Activated naive CD4-positive, alpha-beta T cell treated with anti-CD3 and anti-CD28 coated beads, Interleukin-2, amount 50 U/mL, for 72 hours (primary cell): ENCODE data around the gene PNMA6A. TPM values are rescaled to one million over a fixed set of nuclear protein-coding genes. Genes with fewer than 3 reads are reported as not detected.

Source experiments
- total RNA-seq, 2 donors: library from RNA; stranded (reverse); gene quantifications; one replicate each; pipeline ENCODE4 v1.2.3, GENCODE V29; 2022

Gene PNMA6A
- total RNA-seq, 2 donors from 2014 or later, result 0.16 to 0.84 TPM

Other genes with a start within 250 kb of the PNMA6A start
- 1 to 10 TPM; 7.4 to 9.4 TPM for gene CETN2, start 241.7 kb upstream of the PNMA6A start, total RNA-seq
- 10 to 100 TPM; 11.7 to 18.0 TPM for gene NSDHL, start 241.4 kb upstream of the PNMA6A start, total RNA-seq
- 1 to 10 TPM; 2.0 to 2.3 TPM for gene ZNF185, start 174.4 kb upstream of the PNMA6A start, total RNA-seq
- not detected for gene PNMA5, start 78.3 kb upstream of the PNMA6A start, total RNA-seq
- gene PNMA3, start 16.0 kb upstream of the PNMA6A start, total RNA-seq, result 1 to 10 TPM in 1 of 2 donors, under 1 TPM in 1; 0.32 to 3.3 TPM
- gene MAGEA1, start 106.8 kb downstream of the PNMA6A start, total RNA-seq, result not detected
- gene PNMA6F, start 249.3 kb downstream of the PNMA6A start, total RNA-seq, result not detected